ENCODE data around the gene BCL2L15.

GRCh38 chr1:113904293-113904673 lies 16.9 kb upstream of the BCL2L15 start:
- TF ChIP-seq CTCF (IDR thresholded peaks at IDR 0.05) (no peak), POLR2A (IDR thresholded peaks at IDR 0.05) (no peak)
